Mammary epithelial cell (primary cell): Measurements from ENCODE around the gene RBMXL3.

Experiments used
- CTCF ChIP-seq, 2 donors: IDR thresholded peaks in 1 of 2; conservative IDR thresholded peaks in 1 of 2; 2 replicates each; pipeline ENCODE4 v1.5.1; 2011 to 2012; ENCODE audit warnings: inconsistent platforms in 2 of 2, low read length in 2 of 2, mild to moderate bottlenecking in 2 of 2, control low read depth in 1 of 2, low read depth in 1 of 2; ENCODE audit not compliant: insufficient read depth in 1 of 2; ENCODE audit errors: extremely low read depth in 1 of 2
- EZH2 ChIP-seq: IDR thresholded peaks from 2 replicates; pipeline ENCODE4 v1.6.1; 2012; ENCODE audit warnings: low read length, inconsistent platforms, borderline replicate concordance

- TF ChIP-seq CTCF (conservative IDR thresholded peaks at IDR 0.05 in 1 of 2, IDR thresholded peaks at IDR 0.05 in 1 of 2; ENCODE audit: extremely low read depth in 1 of 2, insufficient read depth in 1 of 2, low read depth in 1 of 2, low read length in 2 of 2) (no peak), EZH2 (no peak)
These were observed 3.1 kb downstream of the RBMXL3 start for GRCh38 chrX:115192244-115192700.
